ENCODE data around the gene ECM1. TPM values are rescaled to one million over a fixed set of nuclear protein-coding genes. Genes with fewer than 3 reads are reported as not detected.

ECM1 gene
- total RNA-seq, 4 donors from 2014 or later: 4.2 to 11.3 (median 7.0) TPM

GRCh38 chr1:150532860-150533259, 25.0 kb downstream of the ECM1 start:
- Histone ChIP-seq H3K4me1 (peaks cover 7 to 22% of the 10 kb centered on the region in 2 donors), H3K4me3 (replicated peaks in 1 of 3) (no peak overlapping the region), H3K27ac (peak overlapping the region in 2 of 3 donors; percentile 60 to 62)

GRCh38 chr1:150534002-150534401, 26.1 kb downstream of the ECM1 start:
- H3K4me3 ChIP-seq (replicated peaks in 1 of 3): no peak overlapping the region
- H3K27ac ChIP-seq: peak overlapping the region in 1 of 3 donors; percentile 60
- peaks cover 7 to 22% of the 10 kb centered on the region in 2 donors for H3K4me1 ChIP-seq
- intact Hi-C loops (cut with DNase I): no loop called here
- WGBS, 2 donors: 97 to 98% methylated on average over 3 to 6 of the region's 6 CpGs
- H3K9me3 ChIP-seq: no peaks in the 10 kb centered on the region
- no peaks in the 10 kb centered on the region for H3K27me3 ChIP-seq
- TF ChIP-seq CTCF (IDR thresholded peaks at IDR 0.05) (no peak), POLR2A (IDR thresholded peaks at IDR 0.05) (no peak)
- H3K36me3 ChIP-seq: no peaks in the 10 kb centered on the region
- DNase-seq: no peak

More at GRCh38 chr1:150532860-150533259, 25.0 kb downstream of the ECM1 start:
- intact Hi-C loops (cut with DNase I): loop anchor here (2.0 kb wide), 1 partner anchor 68 kb away; no protein-coding TSS in a partner anchor
- DNase-seq: peak; percentile 88 to 90
- TF ChIP-seq CTCF (IDR thresholded peaks at IDR 0.05): no peak
- TF ChIP-seq POLR2A (IDR thresholded peaks at IDR 0.05): peak in 1 of 2 donors; percentile 11
- no peaks in the 10 kb centered on the region for H3K27me3 ChIP-seq
- no peaks in the 10 kb centered on the region for H3K9me3 ChIP-seq
- 17 to 33% methylated on average over 5 of the region's 5 CpGs for WGBS, 2 donors
- H3K36me3 ChIP-seq: no peaks in the 10 kb centered on the region

- Histone ChIP-seq H3K27ac (no peak overlapping the region), H3K4me1 (peaks cover 7 to 22% of the 10 kb centered on the region in 2 donors), H3K4me3 (replicated peaks in 1 of 3) (no peak overlapping the region), H3K36me3 (no peaks in the 10 kb centered on the region), H3K9me3 (no peaks in the 10 kb centered on the region), H3K27me3 (no peaks in the 10 kb centered on the region)
- intact Hi-C loops (cut with DNase I): no loop called here
- 92 to 98% methylated on average over 14 of the region's 14 CpGs for WGBS, 2 donors
- TF ChIP-seq POLR2A (IDR thresholded peaks at IDR 0.05): no peak
- no peak for TF ChIP-seq CTCF (IDR thresholded peaks at IDR 0.05)
- DNase-seq: no peak
These were observed 27.8 kb downstream of the ECM1 start for GRCh38 chr1:150535511-150536287.

GRCh38 chr1:150536836-150537731, 29.2 kb downstream of the ECM1 start:
- Histone ChIP-seq H3K27ac (no peak overlapping the region), H3K36me3 (no peaks in the 10 kb centered on the region), H3K4me1 (peaks cover 6 to 18% of the 10 kb centered on the region in 2 donors), H3K27me3 (no peaks in the 10 kb centered on the region), H3K9me3 (no peaks in the 10 kb centered on the region), H3K4me3 (replicated peaks in 1 of 3) (no peak overlapping the region)
- no peak for DNase-seq
- intact Hi-C loops (cut with DNase I): no loop called here
- TF ChIP-seq POLR2A (IDR thresholded peaks at IDR 0.05) (no peak), CTCF (IDR thresholded peaks at IDR 0.05) (no peak)
- WGBS, 2 donors: 91 to 96% methylated on average over 10 to 12 of the region's 12 CpGs
